Endothelial cell (in vitro differentiated cells): ENCODE results near the gene PSMD7. TPM values are rescaled to one million over a fixed set of nuclear protein-coding genes. Genes with fewer than 3 reads are reported as not detected.
A peak's percentile ranks its signal among the peaks of the same experiment; 100 is the strongest.
"Not testable (repeated sequence)": the region's sequence is repeated elsewhere in the genome, so short reads cannot be mapped to it uniquely, and the experiment has no call there.

Source experiments
- DNase-seq: peaks from one replicate; pipeline ENCODE4 v3.0.0; 2021; ENCODE audit warnings: low spot score
- H3K27ac Mint-ChIP-seq: one replicate; pipeline ENCODE4 v1.8.0; 2021; ENCODE audit warnings: mixed read lengths, inconsistent platforms; ENCODE audit not compliant: unreplicated experiment
- H3K27me3 Mint-ChIP-seq: one replicate; pipeline ENCODE4 v1.8.0; 2021; ENCODE audit warnings: mild to moderate bottlenecking, moderate library complexity, mixed read lengths, inconsistent platforms; ENCODE audit not compliant: unreplicated experiment
- H3K36me3 Mint-ChIP-seq: one replicate; pipeline ENCODE4 v1.8.0; 2021; ENCODE audit warnings: mild to moderate bottlenecking, low read depth, mixed read lengths, inconsistent platforms; ENCODE audit not compliant: unreplicated experiment
- H3K4me1 Mint-ChIP-seq: one replicate; pipeline ENCODE4 v1.8.0; 2021; ENCODE audit warnings: mild to moderate bottlenecking, mixed read lengths, inconsistent platforms; ENCODE audit not compliant: unreplicated experiment
- H3K4me3 Mint-ChIP-seq: one replicate; pipeline ENCODE4 v1.8.0; 2021; ENCODE audit warnings: mild to moderate bottlenecking, mixed read lengths, inconsistent platforms; ENCODE audit not compliant: unreplicated experiment
- H3K9me3 Mint-ChIP-seq: one replicate; pipeline ENCODE4 v1.8.0; 2021; ENCODE audit warnings: mixed read lengths, inconsistent platforms; ENCODE audit not compliant: unreplicated experiment
- total RNA-seq: library from RNA; stranded (reverse); fragmentation: NEBNext Ultra II Directional; extraction: Animal tissue kit (Norgen Biotek cat#: 25700); gene quantifications from one replicate; pipeline ENCODE4 v1.2.1, GENCODE V29; 2021; ENCODE audit not compliant: unreplicated experiment
- TF ChIP-seq, protein P1 (sequence below): fragments of 200-600 bp; sonication (generic); IDR thresholded peaks from one replicate; pipeline ENCODE4 v1.5.0; 2021; ENCODE audit warnings: antibody characterized with exemption; ENCODE audit not compliant: unreplicated experiment

PSMD7 gene
- total RNA-seq, 1 donor from 2014 or later, result 82.4 TPM

DNA sequence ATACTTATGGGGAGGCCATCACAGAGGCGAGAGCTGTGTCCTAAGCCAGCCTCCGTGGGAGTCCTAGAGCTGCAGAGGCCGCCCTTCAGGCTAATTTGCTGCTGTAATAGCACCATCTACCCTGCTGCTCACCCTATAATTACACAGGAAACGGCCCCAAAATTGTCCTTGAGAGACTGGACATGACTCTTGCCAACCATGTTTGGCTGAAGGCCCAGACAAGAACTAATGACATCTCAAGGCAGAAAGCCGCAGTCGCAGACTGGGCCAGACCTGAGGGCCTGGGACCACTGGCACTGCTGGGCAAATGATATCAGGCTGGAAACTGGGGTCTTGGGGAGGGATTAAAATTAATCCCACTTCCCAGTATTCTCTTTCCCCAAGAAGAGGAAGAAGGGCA is 24.1 kb downstream of the PSMD7 start:
- no peak overlapping the region for H3K27ac Mint-ChIP-seq
- H3K27me3 Mint-ChIP-seq, result peaks cover 2% of the 10 kb centered on the region
- no peaks in the 10 kb centered on the region for H3K9me3 Mint-ChIP-seq
- H3K4me3 Mint-ChIP-seq, result no peak overlapping the region
- TF ChIP-seq, protein P1, sequence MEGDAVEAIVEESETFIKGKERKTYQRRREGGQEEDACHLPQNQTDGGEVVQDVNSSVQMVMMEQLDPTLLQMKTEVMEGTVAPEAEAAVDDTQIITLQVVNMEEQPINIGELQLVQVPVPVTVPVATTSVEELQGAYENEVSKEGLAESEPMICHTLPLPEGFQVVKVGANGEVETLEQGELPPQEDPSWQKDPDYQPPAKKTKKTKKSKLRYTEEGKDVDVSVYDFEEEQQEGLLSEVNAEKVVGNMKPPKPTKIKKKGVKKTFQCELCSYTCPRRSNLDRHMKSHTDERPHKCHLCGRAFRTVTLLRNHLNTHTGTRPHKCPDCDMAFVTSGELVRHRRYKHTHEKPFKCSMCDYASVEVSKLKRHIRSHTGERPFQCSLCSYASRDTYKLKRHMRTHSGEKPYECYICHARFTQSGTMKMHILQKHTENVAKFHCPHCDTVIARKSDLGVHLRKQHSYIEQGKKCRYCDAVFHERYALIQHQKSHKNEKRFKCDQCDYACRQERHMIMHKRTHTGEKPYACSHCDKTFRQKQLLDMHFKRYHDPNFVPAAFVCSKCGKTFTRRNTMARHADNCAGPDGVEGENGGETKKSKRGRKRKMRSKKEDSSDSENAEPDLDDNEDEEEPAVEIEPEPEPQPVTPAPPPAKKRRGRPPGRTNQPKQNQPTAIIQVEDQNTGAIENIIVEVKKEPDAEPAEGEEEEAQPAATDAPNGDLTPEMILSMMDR, result no peak
- peaks cover 6% of the 10 kb centered on the region for H3K36me3 Mint-ChIP-seq
- H3K4me1 Mint-ChIP-seq, result peaks cover 7% of the 10 kb centered on the region
- no peak for DNase-seq

DNA sequence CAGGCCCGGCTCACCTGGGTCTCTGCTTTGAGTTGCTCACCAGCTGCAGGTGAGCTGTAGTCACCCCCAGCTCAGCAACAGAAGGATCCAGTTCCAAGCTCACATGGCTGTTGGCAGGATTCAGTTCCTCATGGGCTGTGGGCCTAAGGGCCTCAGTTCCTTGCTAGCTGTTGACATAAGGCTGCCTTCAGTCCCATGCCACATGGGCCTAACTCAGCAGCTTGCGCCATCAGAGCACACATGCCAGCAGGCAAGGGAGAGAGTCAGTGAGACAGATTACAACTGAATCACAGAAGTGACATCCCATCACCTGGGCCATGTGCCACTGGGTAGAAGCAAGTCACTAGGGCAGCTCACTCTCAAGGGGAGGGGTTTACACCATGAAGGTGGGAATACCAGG is 24.7 kb downstream of the PSMD7 start:
- DNase-seq, result no peak
- H3K27ac Mint-ChIP-seq, result no peak overlapping the region
- H3K4me1 Mint-ChIP-seq, result peaks cover 11% of the 10 kb centered on the region
- peaks cover 2% of the 10 kb centered on the region for H3K27me3 Mint-ChIP-seq
- H3K9me3 Mint-ChIP-seq, result no peaks in the 10 kb centered on the region
- no peak overlapping the region for H3K4me3 Mint-ChIP-seq
- H3K36me3 Mint-ChIP-seq, result peaks cover 11% of the 10 kb centered on the region
- TF ChIP-seq, protein P1, result no peak

DNA sequence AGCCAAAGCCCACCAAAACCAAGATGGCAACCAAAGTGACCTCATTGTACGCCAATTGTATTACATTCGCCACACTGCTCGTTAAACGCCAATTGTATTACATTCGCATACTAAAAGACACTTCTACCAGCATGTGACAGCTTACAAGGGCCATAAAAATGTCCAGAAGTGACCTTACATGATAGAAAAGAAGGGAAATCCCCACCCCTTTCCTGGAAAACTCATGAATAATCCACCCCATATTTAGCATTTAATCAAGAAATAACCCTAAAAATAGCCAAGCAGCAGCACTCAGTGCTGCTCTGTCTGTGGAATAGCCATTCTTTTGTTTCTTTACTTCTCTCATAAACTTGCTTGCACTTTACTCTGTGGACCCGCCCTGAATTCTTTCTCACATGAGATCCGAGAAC is 25.7 kb downstream of the PSMD7 start:
- Mint-ChIP-seq H3K27ac (no peak overlapping the region), H3K4me3 (no peak overlapping the region), H3K4me1 (peaks cover 11% of the 10 kb centered on the region), H3K9me3 (no peaks in the 10 kb centered on the region), H3K27me3 (peaks cover 2% of the 10 kb centered on the region), H3K36me3 (peaks cover 16% of the 10 kb centered on the region)
- no peak for DNase-seq
- TF ChIP-seq, protein P1, result no peak

DNA sequence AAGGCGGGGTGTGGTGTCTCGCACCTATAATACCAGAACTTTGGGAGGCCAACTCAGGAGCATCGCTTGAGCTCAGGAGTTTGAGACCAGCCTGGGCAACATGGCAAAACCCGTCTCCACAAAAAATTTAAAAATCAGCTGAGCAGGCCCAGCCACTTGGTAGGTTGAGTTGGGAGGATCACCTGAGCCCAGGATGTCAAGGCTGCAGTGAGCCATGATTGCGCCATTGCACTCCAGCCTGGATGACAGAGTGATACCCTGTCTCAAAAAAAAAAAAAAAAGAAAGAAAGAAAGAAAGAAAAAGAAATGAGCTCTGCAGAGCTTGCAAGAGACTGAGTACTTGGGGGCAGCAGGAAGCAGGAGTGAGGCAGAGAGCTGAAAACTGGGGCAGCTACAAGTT is 28.2 kb downstream of the PSMD7 start:
- H3K27ac Mint-ChIP-seq, H3K9me3 Mint-ChIP-seq, H3K4me3 Mint-ChIP-seq, H3K27me3 Mint-ChIP-seq, DNase-seq: not testable (repeated sequence)
- Mint-ChIP-seq H3K36me3 (peaks cover 15% of the 10 kb centered on the region), H3K4me1 (peaks cover 11% of the 10 kb centered on the region)

DNA sequence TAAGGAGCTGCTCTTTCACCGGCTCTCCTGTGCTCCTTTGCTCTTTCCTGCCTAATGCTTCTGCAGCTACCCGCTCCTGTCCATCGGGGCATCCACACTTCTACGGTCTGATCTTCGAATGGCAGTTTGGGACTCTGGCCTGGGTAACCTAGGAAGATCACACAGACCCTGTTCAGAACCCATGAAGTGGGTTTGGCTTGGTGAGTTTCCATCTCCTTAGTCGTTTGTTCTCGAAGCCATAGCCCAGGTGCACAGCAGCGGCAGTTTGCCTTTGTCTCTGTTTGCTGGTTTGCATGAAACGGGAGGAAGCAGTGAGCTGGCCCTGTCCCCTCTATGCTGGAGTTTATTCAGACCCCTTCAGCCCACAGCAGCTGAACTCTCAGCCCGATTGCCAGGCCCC is 29.0 kb downstream of the PSMD7 start:
- H3K27me3 Mint-ChIP-seq, result peaks cover 2% of the 10 kb centered on the region
- TF ChIP-seq, protein P1, result no peak
- peak overlapping the region; percentile 16 for H3K27ac Mint-ChIP-seq
- peaks cover 11% of the 10 kb centered on the region for H3K4me1 Mint-ChIP-seq
- no peaks in the 10 kb centered on the region for H3K9me3 Mint-ChIP-seq
- H3K36me3 Mint-ChIP-seq, result peaks cover 20% of the 10 kb centered on the region
- peak overlapping the region; percentile 56 for H3K4me3 Mint-ChIP-seq
- DNase-seq, result no peak

DNA sequence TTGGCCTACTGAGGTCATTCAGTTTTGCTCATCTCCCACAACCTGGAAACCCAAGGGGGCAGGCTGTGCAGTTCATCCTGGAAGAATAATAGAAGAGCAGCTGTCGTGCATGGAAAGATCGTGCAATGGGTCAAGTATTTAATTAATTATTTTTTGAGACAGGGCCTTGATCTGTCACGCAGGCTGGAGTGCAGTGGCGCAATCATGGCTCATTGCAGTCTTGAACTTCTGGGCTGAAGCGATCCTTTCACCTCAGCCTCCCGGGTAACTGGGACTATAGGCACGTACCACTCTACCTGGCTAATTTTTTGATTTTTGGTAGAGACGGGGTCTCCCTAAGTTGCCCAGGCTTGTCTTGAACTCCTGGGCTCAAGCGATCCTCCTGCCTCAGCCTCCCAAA is 31.7 kb downstream of the PSMD7 start:
- H3K4me3 Mint-ChIP-seq, DNase-seq, H3K9me3 Mint-ChIP-seq, H3K27me3 Mint-ChIP-seq, H3K27ac Mint-ChIP-seq: not testable (repeated sequence)
- Mint-ChIP-seq H3K4me1 (peaks cover 11% of the 10 kb centered on the region), H3K36me3 (peaks cover 32% of the 10 kb centered on the region)

DNA sequence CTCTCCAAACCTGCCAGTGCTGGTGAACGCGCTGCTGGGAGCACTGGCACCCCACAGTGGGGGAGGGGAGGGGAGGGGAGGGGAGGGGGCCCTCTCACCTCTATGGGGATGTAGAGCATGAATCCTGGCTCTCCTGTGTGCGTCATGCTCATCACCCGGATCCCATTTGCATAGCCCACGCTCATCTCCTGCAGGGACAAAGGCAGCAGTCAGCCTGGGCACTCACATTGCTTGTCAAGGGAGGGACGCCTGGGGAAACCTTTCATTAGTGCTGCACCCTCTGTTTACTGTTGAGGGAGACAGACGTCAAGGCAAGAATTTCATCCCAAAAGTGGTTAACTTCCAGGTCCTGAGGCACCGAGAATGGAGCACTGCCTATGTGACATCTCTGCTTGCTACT is 35.9 kb downstream of the PSMD7 start:
- H3K4me3 Mint-ChIP-seq, DNase-seq, H3K9me3 Mint-ChIP-seq, H3K27me3 Mint-ChIP-seq, H3K27ac Mint-ChIP-seq, H3K4me1 Mint-ChIP-seq: not testable (repeated sequence)
- peaks cover 29% of the 10 kb centered on the region for H3K36me3 Mint-ChIP-seq

DNA sequence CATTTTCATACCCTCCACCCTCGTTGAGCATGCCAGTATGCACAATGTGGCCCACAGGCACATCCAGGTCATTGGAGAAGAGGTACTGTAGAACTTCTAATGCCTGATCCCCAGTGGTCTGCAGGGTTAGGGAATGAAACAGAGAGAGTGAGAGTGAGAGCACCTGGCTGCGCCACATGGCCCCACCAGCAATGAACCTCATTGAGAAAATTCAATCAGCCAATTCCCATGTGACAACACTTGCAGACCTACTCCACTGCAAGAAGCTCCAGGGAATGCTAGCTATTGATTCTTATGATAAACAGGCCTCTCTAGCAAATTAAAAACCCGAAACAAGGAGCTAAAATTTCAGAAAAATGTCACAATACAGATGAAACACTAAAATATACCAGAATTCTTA is 40.9 kb downstream of the PSMD7 start:
- H3K27ac Mint-ChIP-seq, result peak overlapping the region; percentile 1
- H3K36me3 Mint-ChIP-seq, result peaks cover 12% of the 10 kb centered on the region
- H3K27me3 Mint-ChIP-seq, result not testable (repeated sequence)

DNA sequence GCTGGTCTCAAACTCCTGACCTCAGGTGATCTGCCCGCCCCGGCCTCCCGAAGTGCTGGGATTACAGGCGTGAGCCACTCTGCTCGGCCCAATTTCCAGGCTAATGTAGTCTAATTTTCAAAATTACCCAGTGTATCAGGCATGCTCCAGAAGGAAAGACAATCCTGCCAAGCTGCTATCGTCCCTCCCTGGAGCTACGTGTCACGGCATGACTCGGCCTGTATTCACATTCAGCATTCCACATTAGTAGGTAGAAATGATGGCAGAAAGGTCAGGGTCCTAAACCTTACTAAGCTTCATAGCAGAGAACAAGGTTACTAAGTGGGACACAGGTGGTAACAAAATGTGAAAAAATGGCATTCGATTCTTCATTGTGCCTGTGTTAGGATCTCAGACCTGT is 42.6 kb downstream of the PSMD7 start:
- H3K27me3 Mint-ChIP-seq, H3K4me3 Mint-ChIP-seq, DNase-seq, H3K9me3 Mint-ChIP-seq, H3K4me1 Mint-ChIP-seq, H3K27ac Mint-ChIP-seq: not testable (repeated sequence)
- H3K36me3 Mint-ChIP-seq, result peaks cover 12% of the 10 kb centered on the region

More for the DNA sequence above, 40.9 kb downstream of the PSMD7 start:
- not testable (repeated sequence) for DNase-seq, H3K4me1 Mint-ChIP-seq, H3K4me3 Mint-ChIP-seq, H3K9me3 Mint-ChIP-seq
